Fibroblast of the aortic adventitia (primary cell): Measurements from ENCODE around the gene OXSR1. TPM values are rescaled to one million over a fixed set of nuclear protein-coding genes. Genes with fewer than 3 reads are reported as not detected.

Experiments used
- DNase-seq: peaks from one replicate; pipeline ENCODE4 v3.0.0-alpha.2; 2010; ENCODE audit warnings: low read depth
- H3K4me3 ChIP-seq: 2 replicates; pipeline ENCODE4 v1.5.1; 2011; ENCODE audit warnings: low read depth, mild to moderate bottlenecking, control low read depth, low read length, moderate library complexity
- total RNA-seq: library from RNA; depleted of rRNA; stranded (reverse); fragments of >200 nt; gene quantifications from 2 replicates; pipeline ENCODE4 v1.2.3, GENCODE V29; 2012; ENCODE audit warnings: low replicate concordance
- TF ChIP-seq, protein P1 (sequence below): IDR thresholded peaks from 2 replicates; pipeline ENCODE4 v1.5.1; 2011; ENCODE audit warnings: mild to moderate bottlenecking, low read length, control low read depth, inconsistent platforms; ENCODE audit not compliant: insufficient read depth

Gene OXSR1
- total RNA-seq, 1 donor: 36.2 TPM

DNA sequence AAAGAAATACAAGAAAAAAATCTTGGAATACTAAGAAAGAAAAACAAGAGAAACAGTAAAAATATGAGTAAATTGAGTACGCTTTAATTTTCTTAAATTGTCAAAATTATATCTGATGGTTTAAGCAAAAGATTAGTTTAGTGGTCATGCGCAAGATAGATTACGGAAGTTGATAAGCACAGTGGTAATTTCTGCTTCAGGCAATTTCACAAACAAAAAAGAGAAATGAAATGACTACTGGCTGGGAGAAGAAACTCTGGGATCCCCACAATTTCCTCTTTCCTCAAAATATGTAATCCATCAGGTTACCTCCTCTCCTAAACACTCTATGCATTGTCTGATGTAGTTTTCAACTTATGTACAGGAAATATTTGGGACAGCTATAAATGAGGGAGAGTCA is 17.9 kb upstream of the OXSR1 start:
- no peak overlapping the region for H3K4me3 ChIP-seq
- TF ChIP-seq, protein P1, sequence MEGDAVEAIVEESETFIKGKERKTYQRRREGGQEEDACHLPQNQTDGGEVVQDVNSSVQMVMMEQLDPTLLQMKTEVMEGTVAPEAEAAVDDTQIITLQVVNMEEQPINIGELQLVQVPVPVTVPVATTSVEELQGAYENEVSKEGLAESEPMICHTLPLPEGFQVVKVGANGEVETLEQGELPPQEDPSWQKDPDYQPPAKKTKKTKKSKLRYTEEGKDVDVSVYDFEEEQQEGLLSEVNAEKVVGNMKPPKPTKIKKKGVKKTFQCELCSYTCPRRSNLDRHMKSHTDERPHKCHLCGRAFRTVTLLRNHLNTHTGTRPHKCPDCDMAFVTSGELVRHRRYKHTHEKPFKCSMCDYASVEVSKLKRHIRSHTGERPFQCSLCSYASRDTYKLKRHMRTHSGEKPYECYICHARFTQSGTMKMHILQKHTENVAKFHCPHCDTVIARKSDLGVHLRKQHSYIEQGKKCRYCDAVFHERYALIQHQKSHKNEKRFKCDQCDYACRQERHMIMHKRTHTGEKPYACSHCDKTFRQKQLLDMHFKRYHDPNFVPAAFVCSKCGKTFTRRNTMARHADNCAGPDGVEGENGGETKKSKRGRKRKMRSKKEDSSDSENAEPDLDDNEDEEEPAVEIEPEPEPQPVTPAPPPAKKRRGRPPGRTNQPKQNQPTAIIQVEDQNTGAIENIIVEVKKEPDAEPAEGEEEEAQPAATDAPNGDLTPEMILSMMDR: no peak
- DNase-seq: no peak

DNA sequence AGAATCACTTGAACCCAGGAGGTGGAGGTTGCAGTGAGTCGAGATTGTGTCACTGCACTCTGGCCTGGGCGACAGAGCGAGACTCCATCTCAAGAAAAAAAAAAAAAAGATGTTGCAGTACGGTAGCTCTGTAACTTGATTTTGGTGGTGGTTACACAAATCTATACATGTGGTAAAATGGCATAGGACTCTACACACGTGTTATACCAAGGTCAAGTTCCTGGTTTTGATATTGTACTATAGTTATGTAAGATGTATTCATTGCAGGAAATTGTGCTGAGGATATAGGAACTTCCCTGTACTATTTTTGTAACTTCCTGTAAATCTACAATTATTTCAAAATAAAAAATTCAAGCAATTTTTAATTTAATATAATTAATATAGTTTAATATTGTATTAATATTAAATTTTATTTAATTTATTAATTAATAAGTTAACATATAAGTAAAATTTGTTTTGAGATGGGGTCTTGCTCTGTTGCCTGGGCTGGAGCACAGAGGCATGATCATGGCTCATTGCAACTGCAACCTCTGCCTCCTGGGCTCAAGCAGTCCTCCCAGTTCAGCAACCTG is 16.9 kb upstream of the OXSR1 start:
- no peak overlapping the region for H3K4me3 ChIP-seq
- DNase-seq: no peak
- TF ChIP-seq, protein P1: no peak

DNA sequence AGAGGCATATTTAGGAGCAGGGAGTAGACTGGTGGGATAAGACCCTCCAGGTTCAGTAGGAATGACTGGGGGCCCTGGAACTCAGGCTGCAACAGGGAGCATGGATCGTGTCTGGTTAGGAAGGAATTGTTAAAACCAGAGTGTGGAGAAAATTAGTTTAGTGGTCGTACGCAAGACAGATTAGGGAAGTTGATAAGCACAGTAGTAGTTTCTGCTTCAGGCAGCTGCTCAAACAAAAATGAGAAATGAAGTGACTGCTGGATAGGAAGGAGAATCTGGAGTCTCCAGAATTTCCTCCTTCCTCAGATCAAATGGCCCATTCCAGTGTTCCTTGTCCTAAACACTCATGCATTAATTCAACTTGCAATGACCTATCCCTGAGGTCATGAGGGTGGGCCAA is 15.6 kb upstream of the OXSR1 start:
- no peak for DNase-seq
- TF ChIP-seq, protein P1: no peak
- no peak overlapping the region for H3K4me3 ChIP-seq

DNA sequence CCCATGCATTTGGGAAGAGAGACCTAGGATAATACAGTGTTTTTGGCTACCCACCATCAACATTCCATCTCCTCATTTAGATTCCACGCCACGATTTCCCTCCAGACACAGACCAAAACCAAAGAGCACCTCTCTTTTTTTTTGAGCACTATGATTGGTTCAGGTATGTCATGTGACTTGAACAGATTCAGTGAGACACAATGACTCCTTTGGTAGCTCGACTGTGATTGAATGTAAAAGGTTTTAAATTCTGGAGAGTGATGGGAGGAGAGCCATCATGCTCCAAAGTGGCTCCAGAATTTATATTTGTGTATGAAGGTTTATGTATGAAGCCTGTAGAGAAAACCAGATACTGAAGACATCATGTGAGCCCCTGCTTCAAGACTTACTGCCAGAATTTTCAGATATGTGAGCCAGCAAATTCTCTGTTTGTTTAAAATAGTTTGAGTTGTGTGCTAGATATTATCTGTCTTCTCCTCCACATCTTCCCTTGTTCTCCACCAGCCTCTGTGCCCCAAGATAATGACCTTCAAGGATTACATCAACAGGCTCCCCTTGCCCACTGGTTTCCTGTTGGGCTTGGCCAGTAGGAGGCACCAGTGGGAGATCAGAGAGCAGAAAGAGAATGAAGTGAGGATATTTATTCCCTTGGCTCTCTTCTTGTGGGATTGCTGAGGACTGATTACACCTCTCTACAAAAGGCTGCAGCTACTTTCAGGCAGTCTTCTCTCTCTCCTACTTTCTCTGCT is 14.4 kb upstream of the OXSR1 start:
- H3K4me3 ChIP-seq: no peak overlapping the region
- TF ChIP-seq, protein P1: peak; percentile 14
- peak; percentile 22 for DNase-seq

DNA sequence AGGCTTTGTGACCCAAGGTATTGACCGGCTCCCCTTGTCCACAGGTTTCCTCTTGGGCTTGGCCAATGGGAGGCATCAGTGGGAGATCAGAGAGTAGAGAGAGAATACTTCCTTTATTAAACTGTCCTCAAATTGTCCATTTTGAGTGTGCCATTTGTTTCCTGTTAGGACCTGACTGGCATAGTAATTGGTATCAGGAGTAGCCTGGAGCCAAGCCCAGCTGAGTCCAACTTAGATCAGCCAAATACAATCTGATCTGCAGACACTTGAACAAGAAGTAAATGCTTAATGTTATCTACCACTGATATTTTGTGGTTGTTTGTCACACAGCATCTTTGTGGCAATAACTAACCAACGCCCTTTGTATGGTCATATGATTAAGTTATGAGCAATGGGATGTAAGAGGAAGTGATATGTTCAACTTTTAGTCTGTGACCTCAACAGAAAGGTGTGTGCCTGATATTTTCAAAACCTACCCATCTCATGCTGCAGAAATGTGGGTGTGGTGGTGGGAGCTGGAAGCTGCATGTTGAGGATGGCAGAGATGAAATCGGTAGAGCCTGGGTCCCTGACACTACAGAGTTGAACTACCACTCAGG is 13.6 kb upstream of the OXSR1 start:
- TF ChIP-seq, protein P1: no peak
- DNase-seq: peak; percentile 49
- no peak overlapping the region for H3K4me3 ChIP-seq

DNA sequence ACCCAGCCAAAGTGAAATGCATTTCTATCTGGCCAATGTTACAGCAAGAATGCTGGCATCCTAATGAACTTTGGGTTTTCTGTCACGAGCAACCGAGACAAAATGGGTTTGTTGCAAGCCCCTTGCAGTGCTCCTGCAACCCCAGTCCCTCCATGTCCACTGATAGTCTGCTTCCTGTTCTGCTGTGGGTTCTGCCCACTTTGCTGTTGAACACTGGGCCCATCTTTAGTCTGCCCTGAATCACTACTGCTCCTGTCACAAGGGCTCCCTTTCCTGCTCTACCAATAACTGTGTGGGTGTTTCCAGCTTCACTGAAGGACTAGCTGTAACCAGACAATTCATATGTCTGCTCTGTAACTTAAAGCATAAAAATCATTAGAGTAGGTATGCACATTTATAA is 12.7 kb upstream of the OXSR1 start:
- H3K4me3 ChIP-seq: no peak overlapping the region
- TF ChIP-seq, protein P1: no peak
- no peak for DNase-seq
